ENCODE data around the gene TMEM150A.
"Not testable (repeated sequence)": the region's sequence is repeated elsewhere in the genome, so short reads cannot be mapped to it uniquely, and the experiment has no call there.

TMEM150A gene

DNA sequence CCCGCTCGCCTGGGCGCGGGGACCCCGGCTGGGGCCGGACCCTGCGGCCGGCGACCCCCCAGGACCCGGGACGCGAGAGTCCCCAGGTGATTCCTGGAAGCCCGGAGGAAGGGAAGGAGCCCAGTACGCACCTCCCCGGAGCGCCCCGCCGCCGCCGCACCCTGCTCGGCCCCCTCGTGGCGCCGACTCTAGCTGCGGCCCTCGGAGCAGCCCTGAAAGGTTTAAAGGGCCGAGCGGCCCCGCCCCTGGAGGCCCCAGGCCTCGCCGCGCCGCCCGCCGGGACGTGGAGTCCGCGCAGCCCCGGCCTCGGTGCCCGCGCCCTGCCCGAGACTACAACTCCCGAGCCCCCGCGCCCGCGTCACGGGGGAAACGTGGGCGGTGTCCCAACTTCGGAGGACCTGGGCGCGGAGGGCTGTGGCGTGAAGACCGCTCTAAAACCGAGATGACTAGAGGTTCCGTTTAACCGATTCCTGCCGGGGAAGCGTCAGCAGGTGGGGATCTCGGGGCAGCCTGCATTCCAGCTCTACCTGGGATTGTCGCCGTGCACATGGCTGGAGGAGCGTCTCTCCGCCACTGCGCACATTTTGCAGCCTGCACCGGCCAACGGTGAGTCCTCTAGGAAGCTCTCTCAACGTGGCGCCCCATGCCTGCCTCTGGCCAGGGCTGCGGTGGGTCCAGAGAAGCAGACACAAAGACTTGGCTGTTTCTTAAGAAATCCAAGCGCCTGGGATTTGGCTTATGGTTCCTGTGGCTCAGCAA, at the start of gene TMEM150A:
TSS of gene TMEM150A (minus strand) at position 223 of the 759 bp plus-strand sequence. CDS start 750 bp downstream, outside the sequence.
- DNase-seq, result peak; percentile 83 to 91

GRCh38 chr2:85652056-85652455, 49.6 kb upstream of the TMEM150A start:
- DNase-seq, result no peak

GRCh38 chr2:85651097-85651496, 48.6 kb upstream of the TMEM150A start:
- DNase-seq, result no peak

DNA sequence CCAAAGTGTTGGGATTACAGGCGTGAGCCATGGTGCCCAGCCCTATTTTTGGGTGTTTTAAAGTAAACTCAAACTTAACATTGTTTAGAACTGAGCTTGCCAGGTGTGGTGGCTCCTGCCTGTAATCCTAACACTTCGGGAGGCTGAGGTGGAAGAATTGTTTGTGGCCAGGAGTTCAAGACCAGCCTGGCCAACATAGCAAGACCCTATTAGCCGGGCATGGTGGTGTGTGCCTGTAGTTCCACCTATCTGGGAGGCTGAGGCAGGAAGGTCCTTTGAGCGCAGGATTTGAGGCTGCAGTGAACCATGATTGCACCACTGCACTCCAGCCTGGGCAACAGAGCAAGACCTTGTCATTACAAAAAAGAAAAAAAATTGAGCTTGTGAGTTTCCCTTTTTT, 48.0 kb upstream of the TMEM150A start:
- no peak for DNase-seq

DNA sequence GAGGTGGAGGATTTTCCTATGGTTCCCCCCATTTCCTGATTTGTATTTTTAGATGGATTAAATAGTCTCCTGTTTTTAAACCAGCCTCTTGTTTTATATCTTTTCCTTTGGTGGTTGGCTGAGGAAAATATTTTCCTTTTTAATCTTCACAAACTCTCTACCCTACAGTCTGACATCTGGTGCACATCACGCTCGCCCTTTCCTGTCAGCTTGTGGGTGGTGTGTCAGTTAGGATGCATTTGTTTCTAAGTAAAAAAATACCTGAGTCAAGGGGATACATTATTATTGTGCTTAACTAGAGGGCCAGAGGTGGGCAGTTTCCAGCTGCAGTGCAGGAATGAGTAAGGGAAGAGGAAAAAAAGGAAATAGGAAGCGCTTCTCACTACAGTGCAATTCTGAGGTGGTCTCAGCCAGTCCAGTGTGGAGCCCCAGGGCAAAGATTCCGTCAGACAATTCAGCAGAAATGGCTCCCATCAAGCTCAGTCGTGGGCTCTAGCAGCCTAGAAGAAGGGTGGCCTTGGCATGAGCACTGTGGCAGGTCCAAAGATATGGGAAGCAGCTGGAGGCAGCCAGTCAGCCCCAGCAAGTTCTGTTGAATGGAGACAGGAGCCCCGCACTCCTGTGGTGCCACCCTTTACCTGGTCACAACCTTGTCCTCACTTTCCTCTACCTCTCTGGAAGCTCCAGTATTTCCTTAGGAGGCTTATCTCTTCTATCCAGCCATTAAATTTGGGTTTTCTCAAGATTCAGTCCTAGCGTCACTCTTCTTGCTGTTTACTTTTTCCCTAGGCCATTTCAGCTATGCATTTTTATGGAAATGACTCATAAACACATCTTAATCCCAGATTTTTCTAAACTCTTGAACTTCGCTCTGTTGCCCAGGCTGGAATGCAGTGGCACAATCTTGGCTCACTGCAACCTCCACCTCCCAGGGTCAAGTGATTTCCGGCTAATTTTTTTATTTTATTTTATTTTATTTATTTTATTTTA, 47.0 kb upstream of the TMEM150A start:
- no peak for DNase-seq

GRCh38 chr2:85648619-85649018, 46.1 kb upstream of the TMEM150A start:
- DNase-seq, result no peak

DNA sequence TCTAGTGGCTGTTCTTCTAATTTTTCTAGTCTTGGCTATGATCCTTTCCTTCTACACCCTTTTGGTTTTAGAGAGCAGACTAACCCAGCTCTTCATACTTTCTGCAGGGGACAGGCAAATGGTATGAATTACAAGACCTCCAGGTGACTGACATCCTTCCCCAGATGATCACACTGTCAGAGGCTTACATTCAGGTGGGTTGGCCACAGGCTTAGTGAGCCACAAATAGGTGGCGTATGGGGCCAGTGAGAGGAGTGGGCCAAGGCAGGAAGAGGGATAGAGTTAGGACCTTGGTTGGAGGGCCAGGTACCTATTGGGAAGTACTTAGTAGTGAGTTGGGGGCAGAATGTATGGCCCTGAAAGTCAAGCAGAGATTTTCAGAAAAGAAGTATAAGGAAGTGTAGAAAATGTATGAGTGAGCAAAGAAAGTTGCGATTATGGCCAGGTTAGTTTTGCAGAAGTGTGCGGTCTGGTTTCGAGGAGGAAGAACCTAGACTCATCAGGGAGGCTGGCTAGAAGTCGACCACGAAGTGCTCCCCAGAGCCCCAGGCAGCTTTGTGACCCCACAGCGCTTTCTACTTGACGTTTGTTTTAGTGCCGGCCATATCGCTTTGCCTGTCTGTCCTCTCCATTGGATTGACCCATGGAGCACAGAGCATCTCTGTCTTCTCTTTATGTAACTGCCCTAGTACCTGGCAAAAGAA, 45.5 kb upstream of the TMEM150A start:
- no peak for DNase-seq

DNA sequence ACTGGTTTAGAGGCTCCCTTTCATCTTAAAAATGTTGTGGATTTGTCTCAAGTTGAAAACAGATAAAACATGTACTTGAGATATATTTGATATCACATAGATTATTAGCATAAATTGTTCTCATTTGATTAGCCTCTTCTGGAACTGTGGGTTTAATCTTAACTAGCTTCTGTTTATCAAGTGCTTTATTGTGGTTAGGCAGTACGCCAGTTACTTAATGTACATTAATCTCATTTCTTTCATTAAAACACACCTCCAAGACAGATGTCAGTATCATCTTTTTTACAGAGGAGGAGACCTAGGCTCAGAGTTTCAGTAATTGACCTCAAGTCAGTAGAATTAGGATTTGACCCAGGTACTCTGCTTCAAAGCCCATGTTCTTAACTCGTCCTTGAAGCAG, 43.7 kb upstream of the TMEM150A start:
- no peak for DNase-seq

DNA sequence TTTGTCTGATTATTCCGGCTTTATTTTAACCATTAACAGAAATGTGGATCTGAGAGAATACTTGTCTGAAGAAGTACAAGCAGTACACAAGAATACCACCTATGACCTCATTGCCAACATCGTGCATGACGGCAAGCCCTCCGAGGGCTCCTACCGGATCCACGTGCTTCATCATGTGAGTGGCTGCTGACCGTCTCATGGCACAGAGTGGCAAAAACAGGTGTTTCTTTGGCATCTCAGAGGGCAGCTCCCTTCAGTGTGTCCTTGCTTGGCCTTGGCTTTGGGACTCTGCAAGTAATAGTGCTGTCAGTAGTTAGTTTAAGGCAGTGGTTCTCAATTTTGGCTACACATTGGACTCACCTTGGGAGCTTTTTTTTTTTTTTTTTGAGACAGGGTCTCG, 42.4 kb upstream of the TMEM150A start:
- no peak for DNase-seq

DNA sequence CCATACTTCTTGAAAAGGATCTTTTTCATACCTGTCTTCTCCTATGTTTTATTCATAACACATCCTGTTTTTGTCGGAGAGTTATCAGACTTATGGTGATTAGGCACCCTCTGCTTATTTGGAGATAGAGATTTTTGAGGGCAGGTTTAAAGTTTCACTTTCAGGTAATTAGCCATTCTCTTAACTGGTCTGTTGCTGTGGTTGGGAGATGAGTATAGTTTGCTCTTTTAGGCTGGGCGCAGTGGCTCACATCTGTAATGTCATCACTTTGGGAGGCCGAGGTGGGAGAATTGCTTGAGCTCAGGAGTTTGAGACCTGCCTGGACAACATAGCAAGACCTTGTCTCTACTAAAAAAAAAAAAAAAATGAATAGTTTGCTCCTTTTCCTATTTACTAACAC, 40.2 kb upstream of the TMEM150A start:
- no peak for DNase-seq

DNA sequence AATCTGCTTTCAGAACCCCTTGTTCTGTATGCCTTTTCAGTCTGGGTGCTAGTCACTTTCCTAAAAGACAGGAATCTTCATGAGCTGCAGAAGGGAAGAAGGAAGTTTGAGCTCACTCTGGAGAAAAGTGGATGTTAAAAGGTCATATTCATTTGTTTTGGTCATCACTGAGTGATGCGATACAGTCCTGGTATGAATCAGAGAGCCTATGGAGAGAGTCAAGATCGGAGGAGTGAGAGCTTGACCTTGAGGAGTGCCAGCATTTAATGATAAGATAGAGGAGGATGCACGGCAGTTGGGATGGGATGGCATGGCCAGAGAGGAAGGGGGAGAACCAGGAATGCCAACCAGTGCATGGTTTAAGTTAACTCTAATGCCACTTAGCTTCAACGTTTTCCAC, 33.1 kb upstream of the TMEM150A start:
- no peak for DNase-seq

- DNase-seq, result no peak
Measured at GRCh38 chr2:85635011-85635410, 32.5 kb upstream of the TMEM150A start.

DNA sequence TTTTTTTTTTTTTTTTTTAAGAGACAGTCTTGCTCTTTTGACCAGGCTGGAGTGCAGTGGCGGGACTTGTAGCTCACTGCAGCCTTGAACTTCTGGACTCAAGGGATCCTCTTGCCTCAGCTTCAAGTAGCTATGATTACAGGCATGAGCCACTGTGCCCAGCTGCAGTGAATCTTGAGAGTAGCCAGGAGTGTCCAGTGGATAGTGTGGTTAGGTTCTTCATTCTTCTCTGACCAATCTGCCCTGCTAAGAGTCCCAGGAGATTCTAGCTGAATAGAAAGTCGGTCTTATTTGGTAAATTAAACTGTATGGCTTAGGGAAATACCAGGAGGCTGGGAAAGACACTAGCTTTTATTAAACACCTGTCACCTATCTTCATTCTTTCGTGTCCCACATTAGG, 28.8 kb upstream of the TMEM150A start:
- no peak for DNase-seq

- no peak for DNase-seq
Measured at GRCh38 chr2:85628658-85629057, 26.2 kb upstream of the TMEM150A start.

DNA sequence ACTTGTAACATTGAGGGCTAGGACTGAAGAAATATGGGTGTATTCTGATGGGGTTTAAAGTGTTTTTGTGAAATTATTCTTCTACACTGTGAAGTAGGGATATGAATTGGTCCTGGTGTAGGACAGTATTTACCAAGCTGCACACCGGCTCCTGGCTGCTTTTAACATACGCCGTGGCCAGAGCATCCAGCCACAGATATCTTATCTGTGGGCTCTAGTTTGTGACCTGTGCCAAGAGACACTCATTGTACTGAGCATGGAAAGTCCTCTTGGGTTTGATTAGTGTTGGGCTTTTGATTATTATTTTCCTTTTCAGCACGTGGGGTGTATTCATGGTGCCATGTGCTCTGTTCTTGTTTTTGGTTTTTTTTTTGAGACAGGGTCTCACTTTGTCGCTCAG, 21.5 kb upstream of the TMEM150A start:
- no peak for DNase-seq

GRCh38 chr2:85621338-85621737, 18.8 kb upstream of the TMEM150A start:
- no peak for DNase-seq

GRCh38 chr2:85619617-85620016, 17.1 kb upstream of the TMEM150A start:
- no peak for DNase-seq

DNA sequence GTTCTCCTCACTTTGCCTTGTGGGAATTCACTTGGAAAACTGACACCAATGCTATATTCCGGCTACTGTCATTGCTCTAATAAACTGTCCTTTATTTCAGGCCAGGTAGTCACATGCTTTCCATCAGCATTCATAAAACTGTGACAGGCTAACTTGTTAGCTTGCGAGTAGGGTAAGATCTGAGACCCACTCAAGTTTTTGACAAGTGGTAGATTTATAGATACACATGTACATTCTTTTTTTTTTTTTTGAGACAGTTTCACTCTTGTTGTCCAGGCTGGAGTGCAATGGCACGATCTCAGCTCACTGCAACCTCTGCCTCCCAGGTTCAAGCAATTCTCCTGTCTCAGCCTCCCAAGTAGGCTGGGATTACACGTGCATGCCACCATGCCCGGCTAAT, 15.2 kb upstream of the TMEM150A start:
- not testable (repeated sequence) for DNase-seq

DNA sequence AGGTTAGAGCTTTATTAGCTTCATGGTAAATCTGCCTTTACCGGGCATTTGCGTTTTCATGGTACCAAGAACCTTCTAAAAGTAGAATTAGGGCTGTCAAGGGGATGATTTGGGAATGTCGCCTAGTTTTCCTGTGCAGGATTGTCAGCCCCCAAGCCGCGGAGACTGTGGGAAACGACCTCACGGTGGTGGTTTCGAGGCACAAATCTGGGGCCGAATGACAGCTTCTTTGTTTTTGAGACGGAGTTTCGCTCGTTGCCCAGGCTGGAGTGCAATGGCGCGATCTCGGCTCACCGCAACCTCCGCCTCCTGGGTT, 12.9 kb upstream of the TMEM150A start:
- DNase-seq, result no peak

DNA sequence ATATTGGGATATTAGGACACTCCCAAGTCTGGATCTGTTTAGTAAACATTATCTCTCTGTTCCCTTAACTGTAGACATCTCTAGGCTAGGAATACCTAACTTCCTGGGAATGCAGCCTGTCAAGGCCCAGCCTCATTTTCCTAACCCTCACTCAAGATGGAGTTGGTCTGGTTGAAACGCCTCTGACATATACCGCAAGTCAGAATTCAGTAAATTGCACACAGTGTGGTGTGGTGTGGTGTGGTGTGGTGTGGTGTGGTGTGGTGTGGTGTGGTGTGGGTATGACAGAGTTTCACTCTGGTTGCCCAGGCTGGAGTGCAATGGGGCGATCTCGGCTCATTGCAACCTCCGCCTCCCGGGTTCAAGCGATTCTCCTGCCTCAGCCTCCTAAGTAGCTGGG, 12.3 kb upstream of the TMEM150A start:
- DNase-seq, result not testable (repeated sequence)

DNA sequence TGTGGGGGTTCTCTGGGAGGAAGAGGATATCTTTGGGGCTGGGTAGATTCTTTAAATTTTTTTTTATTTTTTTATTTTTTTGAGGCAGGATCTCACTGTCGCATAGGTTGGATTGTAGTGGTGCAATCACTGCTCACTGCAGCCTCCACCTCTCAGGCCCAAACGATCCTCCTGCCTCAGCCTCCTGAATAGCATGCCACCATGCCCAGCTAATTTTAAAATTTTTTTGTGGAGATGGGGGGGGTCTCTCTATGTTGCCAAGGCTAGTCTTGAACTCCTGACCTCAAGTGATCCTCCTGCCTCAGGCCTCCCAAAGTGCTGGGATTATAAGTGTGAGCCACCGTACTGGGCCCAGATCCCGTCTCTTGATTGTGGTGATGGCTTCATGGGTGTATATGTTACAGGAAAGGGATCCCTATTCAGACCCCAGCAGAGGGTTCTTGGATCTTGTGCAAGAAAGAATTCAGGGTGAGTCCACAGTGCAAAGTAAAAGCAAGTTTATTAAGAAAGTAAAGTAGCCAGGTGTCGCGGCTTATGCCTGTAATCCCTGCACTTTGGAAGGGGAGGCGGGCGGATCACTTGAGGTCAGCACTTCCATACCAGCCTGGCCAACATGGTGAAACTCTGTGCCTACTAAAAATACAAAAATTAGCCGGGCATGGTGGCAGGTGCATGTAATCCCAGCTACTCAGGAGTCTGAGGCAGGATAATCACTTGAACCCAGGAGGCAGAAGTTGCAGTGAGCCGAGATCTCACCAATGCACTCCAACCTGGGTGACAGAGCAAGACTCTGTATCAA, 11.4 kb upstream of the TMEM150A start:
- DNase-seq, result no peak
